Lung (tissue), 12 donors: Measurements from ENCODE around the gene ITGA8. TPM values are rescaled to one million over a fixed set of nuclear protein-coding genes. Genes with fewer than 3 reads are reported as not detected.

Experiments
- ATAC-seq: fragments of 200-7000 bp; cut with Tn5 transposase; one replicate; pipeline ENCODE4 v1.9.1; 2020; ENCODE audit warnings: moderate number of reproducible peaks; ENCODE audit not compliant: insufficient read depth, low FRiP score
- DNase-seq, 3 donors: peaks; one replicate each; pipeline ENCODE4 v3.0.0-alpha.2; 2013 to 2017
- H3K27ac ChIP-seq, 2 donors: one replicate each; pipeline ENCODE4 v1.5.1; 2013; ENCODE audit warnings: mild to moderate bottlenecking in 2 of 2, moderate library complexity in 2 of 2, control low read depth in 1 of 2, inconsistent platforms in 1 of 2, low read depth in 1 of 2, low read length in 1 of 2
- H3K27me3 ChIP-seq, 3 donors: one replicate each; pipeline ENCODE4 v1.5.1; 2013; ENCODE audit warnings: low read length in 2 of 3; ENCODE audit not compliant: control insufficient read depth in 3 of 3, insufficient read depth in 3 of 3
- H3K36me3 ChIP-seq, 4 donors: one replicate each; pipeline ENCODE4 v1.5.1; 2013; ENCODE audit warnings: low read length in 4 of 4, mild to moderate bottlenecking in 1 of 4, moderate library complexity in 1 of 4; ENCODE audit not compliant: control insufficient read depth in 4 of 4, insufficient read depth in 4 of 4
- H3K4me1 ChIP-seq, 5 donors: one replicate each; pipeline ENCODE4 v1.5.1; 2013; ENCODE audit warnings: low read length in 5 of 5, mild to moderate bottlenecking in 2 of 5, moderate library complexity in 1 of 5; ENCODE audit not compliant: control insufficient read depth in 5 of 5, insufficient read depth in 5 of 5
- H3K4me3 ChIP-seq: one replicate; pipeline ENCODE4 v1.5.1; 2013; ENCODE audit warnings: mild to moderate bottlenecking, control low read depth, moderate library complexity
- H3K9ac ChIP-seq, 2 donors: one replicate each; pipeline ENCODE4 v1.5.1; 2013; ENCODE audit warnings: low read length in 2 of 2, control low read depth in 1 of 2; ENCODE audit not compliant: insufficient read depth in 1 of 2
- H3K9me3 ChIP-seq, 4 donors: one replicate each; pipeline ENCODE4 v1.5.1; 2013; ENCODE audit warnings: low read length in 3 of 4, mild to moderate bottlenecking in 1 of 4, moderate library complexity in 1 of 4; ENCODE audit not compliant: control insufficient read depth in 4 of 4, insufficient read depth in 3 of 4
- WGBS, 2 donors: extraction: QIAGEN DNeasy Blood & Tissue Kit; methylation state at CpG; one replicate each; pipeline ENCODE4 v1.1.7; 2013; 5-methylcytosine and 5-hydroxymethylcytosine counted together
- polyA plus RNA-seq, 2 donors: library from polyadenylated mRNA; stranded (reverse); fragments of 200-250 nt; gene quantifications; one replicate each; pipeline ENCODE4 v1.2.1, GENCODE V29; 2013
- total RNA-seq, 2 donors: library from RNA; depleted of rRNA in 1 of 2; stranded (reverse); fragments of >200 nt in 1 of 2; gene quantifications; one replicate each; pipeline ENCODE4 v1.2.1, GENCODE V29; 2014 to 2021
- TF ChIP-seq, protein P1 (sequence below): IDR thresholded peaks from 2 replicates; pipeline ENCODE4 v1.5.1; 2012; ENCODE audit warnings: mild to moderate bottlenecking; ENCODE audit errors: control extremely low read depth, extremely low read depth
- donor health status: control.
- donor health status: control.
- donor health status: Bipolar disorder and iron deficiency.
- donor health status: healthy.
- donor health status: DM: yes; HTN: yes; CAD: no.

Gene ITGA8
- total and polyA plus RNA-seq, 4 donors = 3.9 to 124 (median 13.6) TPM

DNA sequence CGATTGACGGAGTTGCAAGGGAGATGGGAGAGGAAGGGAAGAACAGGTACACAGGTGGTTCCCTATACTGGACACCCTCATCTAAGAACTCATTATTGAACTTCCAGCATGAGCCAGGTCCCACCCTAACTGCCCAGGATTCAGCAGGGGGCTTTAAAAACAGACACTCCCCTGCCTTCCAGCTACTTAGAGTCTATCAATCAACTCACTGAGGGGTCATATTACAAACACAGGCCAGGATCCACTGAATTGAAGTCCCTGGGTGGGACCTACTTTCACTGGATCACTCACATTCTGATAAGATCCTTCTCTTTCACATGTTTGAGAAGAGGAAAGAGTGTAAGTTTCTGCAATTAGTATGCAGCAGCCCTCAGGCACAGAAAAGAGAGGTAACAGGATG lies 92.8 kb downstream of the ITGA8 start:
- no peak overlapping the region for H3K4me3 ChIP-seq
- H3K9me3 ChIP-seq = peaks cover 0 to 2% (median under 1%) of the 10 kb centered on the region in 4 donors
- no peaks in the 10 kb centered on the region for H3K27me3 ChIP-seq
- DNase-seq (no peak), ATAC-seq (no peak)
- H3K9ac ChIP-seq = no peak overlapping the region
- TF ChIP-seq, protein P1, sequence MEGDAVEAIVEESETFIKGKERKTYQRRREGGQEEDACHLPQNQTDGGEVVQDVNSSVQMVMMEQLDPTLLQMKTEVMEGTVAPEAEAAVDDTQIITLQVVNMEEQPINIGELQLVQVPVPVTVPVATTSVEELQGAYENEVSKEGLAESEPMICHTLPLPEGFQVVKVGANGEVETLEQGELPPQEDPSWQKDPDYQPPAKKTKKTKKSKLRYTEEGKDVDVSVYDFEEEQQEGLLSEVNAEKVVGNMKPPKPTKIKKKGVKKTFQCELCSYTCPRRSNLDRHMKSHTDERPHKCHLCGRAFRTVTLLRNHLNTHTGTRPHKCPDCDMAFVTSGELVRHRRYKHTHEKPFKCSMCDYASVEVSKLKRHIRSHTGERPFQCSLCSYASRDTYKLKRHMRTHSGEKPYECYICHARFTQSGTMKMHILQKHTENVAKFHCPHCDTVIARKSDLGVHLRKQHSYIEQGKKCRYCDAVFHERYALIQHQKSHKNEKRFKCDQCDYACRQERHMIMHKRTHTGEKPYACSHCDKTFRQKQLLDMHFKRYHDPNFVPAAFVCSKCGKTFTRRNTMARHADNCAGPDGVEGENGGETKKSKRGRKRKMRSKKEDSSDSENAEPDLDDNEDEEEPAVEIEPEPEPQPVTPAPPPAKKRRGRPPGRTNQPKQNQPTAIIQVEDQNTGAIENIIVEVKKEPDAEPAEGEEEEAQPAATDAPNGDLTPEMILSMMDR = no peak
- H3K36me3 ChIP-seq = peaks cover 0 to 9% (median 3%) of the 10 kb centered on the region in 4 donors
- WGBS, 2 donors = 95 to 100% methylated on average over 2 of the region's 2 CpGs
- peaks cover 2 to 40% (median 13%) of the 10 kb centered on the region in 5 donors for H3K4me1 ChIP-seq
- H3K27ac ChIP-seq = no peak overlapping the region

DNA sequence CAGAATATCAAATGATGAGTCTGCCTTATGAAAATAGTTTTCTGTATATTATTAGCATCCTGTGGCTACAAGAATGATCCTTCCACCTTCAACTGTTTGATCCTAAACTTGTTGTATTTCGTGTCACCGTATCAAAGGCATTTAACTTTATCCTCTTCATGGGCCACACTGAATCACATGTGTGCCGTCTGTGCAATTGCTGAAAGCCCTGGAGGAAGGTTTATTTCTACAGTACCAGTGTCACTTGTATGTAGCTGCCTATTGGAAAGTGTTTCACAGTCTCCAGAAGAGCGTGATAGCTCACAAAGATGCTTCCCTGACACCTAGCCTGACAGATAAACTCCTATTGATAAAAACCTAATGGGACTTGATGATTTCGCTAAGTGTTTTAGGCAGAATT lies 94.5 kb downstream of the ITGA8 start:
- TF ChIP-seq, protein P1 = no peak
- Histone ChIP-seq H3K4me3 (no peak overlapping the region), H3K4me1 (peaks cover 2 to 53% (median 24%) of the 10 kb centered on the region in 5 donors), H3K27ac (no peak overlapping the region), H3K9ac (peak overlapping the region in 1 of 2 donors; percentile 30), H3K27me3 (no peaks in the 10 kb centered on the region), H3K9me3 (peaks cover 0 to 2% (median under 1%) of the 10 kb centered on the region in 4 donors), H3K36me3 (peaks cover 0 to 7% (median 3%) of the 10 kb centered on the region in 4 donors)
- ATAC-seq (no peak), DNase-seq (peak in 2 of 3 donors; percentile 24 to 80)
- WGBS, 2 donors = 74 to 87% methylated on average over 5 of the region's 5 CpGs

DNA sequence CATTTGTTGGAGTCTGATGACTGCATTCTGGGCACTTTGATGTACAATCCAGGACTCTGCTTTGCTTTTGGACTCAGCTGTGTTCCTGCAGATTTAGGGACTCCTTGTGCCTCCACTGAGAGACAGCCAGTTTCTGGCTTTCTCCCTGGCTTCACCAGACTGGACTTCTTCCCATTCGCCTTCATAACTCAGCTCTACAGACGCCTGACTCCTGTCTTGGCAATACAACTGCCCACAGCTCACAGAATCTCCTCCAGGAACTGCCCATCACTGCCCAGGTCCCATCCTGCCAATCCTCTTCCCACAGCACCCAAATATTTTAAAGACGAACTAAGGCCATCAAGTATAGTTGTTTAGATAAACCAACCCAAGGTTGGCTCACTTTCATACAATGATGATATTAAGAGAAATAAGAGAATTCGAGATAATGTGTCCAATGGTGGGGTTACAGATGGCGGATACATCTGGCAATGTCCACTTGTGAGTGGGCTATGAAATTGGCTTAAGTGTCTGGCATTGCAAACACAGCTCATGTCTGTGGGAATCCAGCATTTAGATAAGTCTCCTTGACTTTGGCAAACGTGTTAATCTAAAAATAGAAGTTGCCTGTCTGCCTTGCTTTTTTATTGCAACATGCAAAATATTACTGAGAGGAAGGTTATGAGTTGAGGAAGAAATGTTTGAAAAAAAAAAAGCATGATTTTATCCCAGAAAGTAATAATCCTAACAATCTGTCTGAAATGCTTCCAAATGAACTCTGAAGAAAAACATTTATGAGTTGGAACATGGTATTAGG lies 95.1 kb downstream of the ITGA8 start:
- TF ChIP-seq, protein P1 = no peak
- Histone ChIP-seq H3K4me3 (no peak overlapping the region), H3K4me1 (peaks cover 2 to 54% (median 25%) of the 10 kb centered on the region in 5 donors), H3K9ac (no peak overlapping the region), H3K36me3 (peaks cover 0 to 6% (median 3%) of the 10 kb centered on the region in 4 donors), H3K27me3 (no peaks in the 10 kb centered on the region), H3K27ac (no peak overlapping the region), H3K9me3 (peaks cover 0 to 2% (median under 1%) of the 10 kb centered on the region in 4 donors)
- ATAC-seq (no peak), DNase-seq (peak; percentile 46 to 95 (median 93))
- 66 to 78% methylated on average over 6 of the region's 6 CpGs for WGBS, 2 donors
